HEK293 (cell line): Measurements from ENCODE around the gene CARD6.

ENCODE experiments used
- AEBP2 ChIP-seq: fragments of 450-650 bp; formaldehyde crosslinking; IDR thresholded peaks from 2 replicates; pipeline ENCODE4 v1.5.1; 2016; ENCODE audit warnings: missing biosample characterization, missing genetic modification characterization, borderline replicate concordance
- EGR2 ChIP-seq: fragments of 450-650 bp; formaldehyde crosslinking; IDR thresholded peaks from 2 replicates; pipeline ENCODE4 v1.5.1; 2016; ENCODE audit warnings: low read depth, missing biosample characterization, missing genetic modification characterization
- KLF16 ChIP-seq: fragments of 450-650 bp; formaldehyde crosslinking; IDR thresholded peaks from 2 replicates; pipeline ENCODE4 v1.5.1; 2017; ENCODE audit warnings: missing biosample characterization, missing genetic modification characterization
- MEIS1 ChIP-seq: sonication (generic); formaldehyde crosslinking; IDR thresholded peaks from 2 replicates; pipeline ENCODE4 v1.8.1; 2022; ENCODE audit warnings: missing genetic modification reagents, mild to moderate bottlenecking, borderline replicate concordance
- SCRT1 ChIP-seq: fragments of 450-650 bp; formaldehyde crosslinking; IDR thresholded peaks from 2 replicates; pipeline ENCODE4 v1.5.1; 2016; ENCODE audit warnings: missing biosample characterization, missing genetic modification characterization, borderline replicate concordance
- SETDB1 ChIP-seq: IDR thresholded peaks from one replicate; pipeline ENCODE4 v1.6.1; 2017; ENCODE audit warnings: mild to moderate bottlenecking, low read length, moderate library complexity, mixed read lengths; ENCODE audit not compliant: insufficient read length
- SP3 ChIP-seq: fragments of 450-650 bp; formaldehyde crosslinking; IDR thresholded peaks from 2 replicates; pipeline ENCODE4 v1.5.1; 2016; ENCODE audit warnings: missing biosample characterization, missing genetic modification characterization
- ZBTB10 ChIP-seq: fragments of 450-650 bp; formaldehyde crosslinking; IDR thresholded peaks from 2 replicates; pipeline ENCODE4 v1.5.1; 2016; ENCODE audit warnings: missing biosample characterization, missing genetic modification characterization
- ZBTB21 ChIP-seq: fragments of 450-650 bp; formaldehyde crosslinking; IDR thresholded peaks from 2 replicates; pipeline ENCODE4 v1.5.1; 2017; ENCODE audit warnings: missing biosample characterization, missing genetic modification characterization
- ZFP37 ChIP-seq: fragments of 450-650 bp; formaldehyde crosslinking; IDR thresholded peaks from 2 replicates; pipeline ENCODE4 v1.5.1; 2016; ENCODE audit warnings: missing biosample characterization, missing genetic modification characterization
- ZNF169 ChIP-seq: fragments of 450-650 bp; formaldehyde crosslinking; IDR thresholded peaks from 2 replicates; pipeline ENCODE4 v1.5.1; 2016; ENCODE audit warnings: missing biosample characterization, missing genetic modification characterization
- ZNF184 ChIP-seq: fragments of 450-650 bp; IDR thresholded peaks from 2 replicates; pipeline ENCODE4 v1.5.1; 2018; ENCODE audit warnings: missing biosample characterization, mild to moderate bottlenecking, missing genetic modification characterization
- ZNF214 ChIP-seq: fragments of 450-650 bp; formaldehyde crosslinking; IDR thresholded peaks from 2 replicates; pipeline ENCODE4 v1.5.1; 2017; ENCODE audit warnings: missing biosample characterization, mild to moderate bottlenecking, missing genetic modification characterization, borderline replicate concordance
- ZNF223 ChIP-seq: fragments of 450-650 bp; formaldehyde crosslinking; IDR thresholded peaks from 2 replicates; pipeline ENCODE4 v1.5.1; 2016; ENCODE audit warnings: missing biosample characterization, missing genetic modification characterization
- ZNF239 ChIP-seq: fragments of 450-650 bp; formaldehyde crosslinking; IDR thresholded peaks from 2 replicates; pipeline ENCODE4 v1.5.1; 2016; ENCODE audit warnings: missing biosample characterization, missing genetic modification characterization
- ZNF24 ChIP-seq: fragments of 450-650 bp; formaldehyde crosslinking; IDR thresholded peaks from 2 replicates; pipeline ENCODE4 v1.5.1; 2016; ENCODE audit warnings: missing biosample characterization, missing genetic modification characterization
- ZNF248 ChIP-seq: fragments of 450-650 bp; formaldehyde crosslinking; IDR thresholded peaks from 2 replicates; pipeline ENCODE4 v1.5.1; 2017; ENCODE audit warnings: missing biosample characterization, missing genetic modification characterization
- ZNF280D ChIP-seq: fragments of 450-650 bp; formaldehyde crosslinking; IDR thresholded peaks from 2 replicates; pipeline ENCODE4 v1.5.1; 2016; ENCODE audit warnings: missing biosample characterization, missing genetic modification characterization
- ZNF354C ChIP-seq: fragments of 450-650 bp; formaldehyde crosslinking; IDR thresholded peaks from 2 replicates; pipeline ENCODE4 v1.5.1; 2016; ENCODE audit warnings: missing biosample characterization, missing genetic modification characterization, low read depth, borderline replicate concordance
- ZNF416 ChIP-seq: fragments of 450-650 bp; formaldehyde crosslinking; IDR thresholded peaks from 2 replicates; pipeline ENCODE4 v1.5.1; 2016; ENCODE audit warnings: missing biosample characterization, missing genetic modification characterization
- ZNF473 ChIP-seq: fragments of 450-650 bp; formaldehyde crosslinking; IDR thresholded peaks from 2 replicates; pipeline ENCODE4 v1.5.1; 2017; ENCODE audit warnings: missing biosample characterization, missing genetic modification characterization
- ZNF555 ChIP-seq: fragments of 450-650 bp; formaldehyde crosslinking; conservative IDR thresholded peaks from 2 replicates; pipeline ENCODE4 v1.5.1; 2017; ENCODE audit warnings: missing biosample characterization, mild to moderate bottlenecking, missing genetic modification characterization, inconsistent platforms
- ZNF561 ChIP-seq: fragments of 450-650 bp; IDR thresholded peaks from 2 replicates; pipeline ENCODE4 v1.5.1; 2018; ENCODE audit warnings: missing biosample characterization, missing genetic modification characterization, borderline replicate concordance
- ZNF596 ChIP-seq: fragments of 450-650 bp; IDR thresholded peaks from 2 replicates; pipeline ENCODE4 v1.5.0; 2018; ENCODE audit warnings: missing biosample characterization, mild to moderate bottlenecking, missing genetic modification characterization, moderate library complexity
- ZNF692 ChIP-seq: fragments of 450-650 bp; formaldehyde crosslinking; IDR thresholded peaks from 2 replicates; pipeline ENCODE4 v1.5.1; 2016; ENCODE audit warnings: missing biosample characterization, missing genetic modification characterization
- ZNF830 ChIP-seq: fragments of 450-650 bp; IDR thresholded peaks from 2 replicates; pipeline ENCODE4 v1.5.0; 2018; ENCODE audit warnings: missing biosample characterization, missing genetic modification characterization, low read depth, mild to moderate bottlenecking, moderate library complexity
- TF ChIP-seq, protein P1 (sequence below): fragments of 450-650 bp; formaldehyde crosslinking; IDR thresholded peaks from 2 replicates; pipeline ENCODE4 v1.5.1; 2016; ENCODE audit warnings: missing biosample characterization, missing genetic modification characterization
- TF ChIP-seq, protein P2 (sequence below): fragments of 450-650 bp; formaldehyde crosslinking; IDR thresholded peaks from 2 replicates; pipeline ENCODE4 v1.5.1; 2016; ENCODE audit warnings: missing biosample characterization, missing genetic modification characterization

CARD6 gene

GRCh38 chr5:40798012-40798800 is 43.0 kb upstream of the CARD6 start, which contains the start of gene PRKAA1 (continued):
- TF ChIP-seq ZBTB21 (no peak), ZNF692 (peak; percentile 41), KLF16 (peak; percentile 25; the same call in 1 of the 2 replicates), ZNF830 (no peak), SETDB1 (no peak), EGR2 (tag by site-specific recombination) (peak; percentile 81), ZNF354C (tag by site-specific recombination) (no peak), ZBTB10 (no peak; the same call in 1 of the 2 replicates), ZNF248 (tag by site-specific recombination) (no peak), ZNF416 (tag by site-specific recombination) (no peak), ZNF555 (tag by site-specific recombination) (no peak), ZNF223 (tag by site-specific recombination) (no peak), AEBP2 (tag by site-specific recombination) (no peak), ZNF24 (tag by site-specific recombination) (no peak; the same call in 1 of the 2 replicates), ZNF473 (tag by site-specific recombination) (no peak), ZNF561 (tag by site-specific recombination) (no peak), ZNF214 (tag by site-specific recombination) (no peak), ZFP37 (tag by site-specific recombination) (peak; percentile 83), ZNF169 (tag by site-specific recombination) (no peak), ZNF280D (tag by site-specific recombination) (no peak), SP3 (tag by site-specific recombination) (peak; percentile 79), SCRT1 (tag by site-specific recombination) (no peak), MEIS1 (CRISPR knock-in tag) (no peak), ZNF184 (tag by site-specific recombination) (no peak), ZNF239 (no peak), ZNF596 (tag by site-specific recombination) (peak; percentile 35)
- TF ChIP-seq, protein P1, sequence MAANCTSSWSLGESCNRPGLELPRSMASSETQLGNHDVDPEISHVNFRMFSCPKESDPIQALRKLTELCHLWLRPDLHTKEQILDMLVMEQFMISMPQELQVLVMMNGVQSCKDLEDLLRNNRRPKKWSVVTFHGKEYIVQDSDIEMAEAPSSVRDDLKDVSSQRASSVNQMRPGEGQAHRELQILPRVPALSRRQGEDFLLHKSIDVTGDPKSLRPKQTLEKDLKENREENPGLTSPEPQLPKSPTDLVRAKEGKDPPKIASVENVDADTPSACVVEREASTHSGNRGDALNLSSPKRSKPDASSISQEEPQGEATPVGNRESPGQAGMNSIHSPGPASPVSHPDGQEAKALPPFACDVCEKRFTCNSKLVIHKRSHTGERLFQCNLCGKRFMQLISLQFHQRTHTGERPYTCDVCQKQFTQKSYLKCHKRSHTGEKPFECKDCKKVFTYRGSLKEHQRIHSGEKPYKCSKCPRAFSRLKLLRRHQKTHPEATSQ (tag by site-specific recombination) = no peak; the same call in 1 of the 2 replicates
- TF ChIP-seq, protein P2, sequence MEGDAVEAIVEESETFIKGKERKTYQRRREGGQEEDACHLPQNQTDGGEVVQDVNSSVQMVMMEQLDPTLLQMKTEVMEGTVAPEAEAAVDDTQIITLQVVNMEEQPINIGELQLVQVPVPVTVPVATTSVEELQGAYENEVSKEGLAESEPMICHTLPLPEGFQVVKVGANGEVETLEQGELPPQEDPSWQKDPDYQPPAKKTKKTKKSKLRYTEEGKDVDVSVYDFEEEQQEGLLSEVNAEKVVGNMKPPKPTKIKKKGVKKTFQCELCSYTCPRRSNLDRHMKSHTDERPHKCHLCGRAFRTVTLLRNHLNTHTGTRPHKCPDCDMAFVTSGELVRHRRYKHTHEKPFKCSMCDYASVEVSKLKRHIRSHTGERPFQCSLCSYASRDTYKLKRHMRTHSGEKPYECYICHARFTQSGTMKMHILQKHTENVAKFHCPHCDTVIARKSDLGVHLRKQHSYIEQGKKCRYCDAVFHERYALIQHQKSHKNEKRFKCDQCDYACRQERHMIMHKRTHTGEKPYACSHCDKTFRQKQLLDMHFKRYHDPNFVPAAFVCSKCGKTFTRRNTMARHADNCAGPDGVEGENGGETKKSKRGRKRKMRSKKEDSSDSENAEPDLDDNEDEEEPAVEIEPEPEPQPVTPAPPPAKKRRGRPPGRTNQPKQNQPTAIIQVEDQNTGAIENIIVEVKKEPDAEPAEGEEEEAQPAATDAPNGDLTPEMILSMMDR (tag by site-specific recombination) = peak; percentile 87
